HG03025 (cell line): Measurements from ENCODE around the gene ADPRHL1.

Source experiments
- ATAC-seq: cut with Tn5 transposase; IDR thresholded peaks from one replicate; pipeline ENCODE4 v1.9.1; 2021; ENCODE audit warnings: mild to moderate bottlenecking, moderate library complexity; ENCODE audit not compliant: unreplicated experiment, low FRiP score

The ADPRHL1 gene

GRCh38 chr13:113420232-113420631, 33.1 kb downstream of the ADPRHL1 start:
- ATAC-seq = no peak

- ATAC-seq = no peak
Observed at GRCh38 chr13:113419531-113420193, 33.6 kb downstream of the ADPRHL1 start.

- ATAC-seq = no peak
Observed at GRCh38 chr13:113418722-113419049, 34.6 kb downstream of the ADPRHL1 start.

- no peak for ATAC-seq
Observed at GRCh38 chr13:113417836-113418721, 35.2 kb downstream of the ADPRHL1 start.

- ATAC-seq = no peak
Observed at GRCh38 chr13:113417008-113417751, 36.1 kb downstream of the ADPRHL1 start.

GRCh38 chr13:113415825-113416224, 37.5 kb downstream of the ADPRHL1 start:
- ATAC-seq = no peak

GRCh38 chr13:113415032-113415431, 38.3 kb downstream of the ADPRHL1 start:
- ATAC-seq = no peak

GRCh38 chr13:113414335-113414734, 39.0 kb downstream of the ADPRHL1 start:
- no peak for ATAC-seq

- ATAC-seq = no peak
Observed at GRCh38 chr13:113413898-113414282, 39.4 kb downstream of the ADPRHL1 start.

- ATAC-seq = no peak
Observed at GRCh38 chr13:113413178-113413897, 40.0 kb downstream of the ADPRHL1 start.

- ATAC-seq = no peak
Observed at GRCh38 chr13:113412440-113412839, 40.8 kb downstream of the ADPRHL1 start.

GRCh38 chr13:113411216-113412023, 41.9 kb downstream of the ADPRHL1 start:
- no peak for ATAC-seq

- no peak for ATAC-seq
Observed at GRCh38 chr13:113410472-113411201, 42.7 kb downstream of the ADPRHL1 start.

GRCh38 chr13:113408562-113408961, 44.7 kb downstream of the ADPRHL1 start:
- no peak for ATAC-seq

- ATAC-seq = no peak
Observed at GRCh38 chr13:113407531-113408393, 45.5 kb downstream of the ADPRHL1 start.

- no peak for ATAC-seq
Observed at GRCh38 chr13:113407103-113407530, 46.2 kb downstream of the ADPRHL1 start.

GRCh38 chr13:113406321-113407102, 46.8 kb downstream of the ADPRHL1 start:
- no peak for ATAC-seq
